OCI-LY3 (cell line): Measurements from ENCODE around the gene ZNF280B.
"Not testable (repeated sequence)": the region's sequence is repeated elsewhere in the genome, so short reads cannot be mapped to it uniquely, and the experiment has no call there.

Experiments used
- H2AFZ ChIP-seq: fragments of 200-600, 300-600 bp; shearing (Covaris generic); 2 replicates; pipeline ENCODE4 v1.6.0; 2014; ENCODE audit warnings: antibody characterized with exemption, low read depth, low read length
- H3K27ac ChIP-seq: fragments of 200-600, 300-600 bp; sonication (generic); 2 replicates; pipeline ENCODE4 v1.5.1; 2014; ENCODE audit warnings: mild to moderate bottlenecking, low read length, moderate library complexity, mixed read lengths
- H3K27me3 ChIP-seq: fragments of 200-600, 300-600 bp; sonication (generic); 2 replicates; pipeline ENCODE4 v1.6.1; 2014; ENCODE audit warnings: low read depth, low read length, mixed read lengths
- H3K36me3 ChIP-seq: fragments of 200-600, 300-600 bp; sonication (generic); replicated peaks from 2 replicates; pipeline ENCODE3; 2014; ENCODE audit warnings: low read depth, low read length, mixed read lengths
- H3K4me1 ChIP-seq: fragments of 300-600, 200-600 bp; sonication (generic); 2 replicates; pipeline ENCODE4 v1.6.1; 2014; ENCODE audit warnings: low read length, mixed read lengths
- H3K4me2 ChIP-seq: fragments of 200-600, 300-600 bp; sonication (generic); 2 replicates; pipeline ENCODE4 v1.6.1; 2014; ENCODE audit warnings: low read length, mixed read lengths
- H3K4me3 ChIP-seq: fragments of 300-600, 200-600 bp; sonication (generic); 2 replicates; pipeline ENCODE4 v1.5.1; 2014; ENCODE audit warnings: antibody characterized with exemption, mild to moderate bottlenecking, low read length, moderate library complexity
- H3K79me2 ChIP-seq: fragments of 300-600, 200-600 bp; shearing (Covaris generic); 2 replicates; pipeline ENCODE4 v1.6.1; 2014; ENCODE audit warnings: mild to moderate bottlenecking, low read length, mixed read lengths
- H3K9ac ChIP-seq: fragments of 300-600, 200-600 bp; shearing (Covaris generic); 2 replicates; pipeline ENCODE4 v1.6.0; 2014; ENCODE audit warnings: mild to moderate bottlenecking, low read length, moderate library complexity
- H3K9me3 ChIP-seq: fragments of 200-600, 300-600 bp; shearing (Covaris generic); 2 replicates; pipeline ENCODE4 v1.6.1; 2014; ENCODE audit warnings: low read length, mixed read lengths; ENCODE audit not compliant: insufficient read depth
- H4K20me1 ChIP-seq: fragments of 200-600, 300-600 bp; sonication (generic); 2 replicates; pipeline ENCODE4 v1.6.1; 2016; ENCODE audit warnings: low read length, mixed read lengths; ENCODE audit not compliant: insufficient read depth
- EZH2phosphoT487 ChIP-seq: fragments of 200-600 bp; shearing (Covaris generic); IDR thresholded peaks from 2 replicates; pipeline ENCODE4 v1.6.1; 2018; ENCODE audit warnings: antibody characterized with exemption, mixed run types, low read depth
- TF ChIP-seq, protein P1 (sequence below): fragments of 200-600, 300-600 bp; sonication (generic); IDR thresholded peaks from 2 replicates; pipeline ENCODE4 v1.5.1; 2014; ENCODE audit warnings: antibody characterized with exemption, low read length, low read depth

ZNF280B gene

DNA sequence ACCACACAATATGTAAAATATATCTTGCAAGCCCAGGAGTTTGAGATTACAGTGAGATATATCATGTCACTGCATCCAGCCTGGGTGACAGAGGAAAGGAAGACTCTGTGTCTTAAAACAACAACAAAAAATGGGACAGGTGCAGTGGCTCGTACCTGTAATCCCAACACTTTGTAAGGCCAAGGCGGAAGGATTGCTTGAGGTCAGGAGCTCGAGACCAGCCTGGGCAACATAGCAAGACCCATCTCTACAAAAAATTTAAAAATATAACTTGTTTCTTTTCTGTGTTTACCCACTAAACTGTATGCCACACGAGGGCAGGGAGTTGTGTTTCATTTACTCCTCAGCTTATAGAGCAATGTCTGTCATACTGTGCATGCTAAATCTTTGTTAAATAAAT, 8.4 kb upstream of the ZNF280B start:
- H3K79me2 ChIP-seq, result no peaks in the 10 kb centered on the region
- H3K27me3 ChIP-seq, result no peaks in the 10 kb centered on the region
- no peak overlapping the region for H3K9ac ChIP-seq
- H4K20me1 ChIP-seq, result no peaks in the 10 kb centered on the region
- no peak overlapping the region for H3K4me3 ChIP-seq
- peaks cover 9% of the 10 kb centered on the region for H3K4me1 ChIP-seq
- H3K36me3 ChIP-seq, result no peaks in the 10 kb centered on the region
- H2AFZ ChIP-seq, result no peak overlapping the region
- H3K9me3 ChIP-seq, result no peaks in the 10 kb centered on the region
- no peak overlapping the region for H3K27ac ChIP-seq
- H3K4me2 ChIP-seq, result no peak overlapping the region
- TF ChIP-seq, protein P1, sequence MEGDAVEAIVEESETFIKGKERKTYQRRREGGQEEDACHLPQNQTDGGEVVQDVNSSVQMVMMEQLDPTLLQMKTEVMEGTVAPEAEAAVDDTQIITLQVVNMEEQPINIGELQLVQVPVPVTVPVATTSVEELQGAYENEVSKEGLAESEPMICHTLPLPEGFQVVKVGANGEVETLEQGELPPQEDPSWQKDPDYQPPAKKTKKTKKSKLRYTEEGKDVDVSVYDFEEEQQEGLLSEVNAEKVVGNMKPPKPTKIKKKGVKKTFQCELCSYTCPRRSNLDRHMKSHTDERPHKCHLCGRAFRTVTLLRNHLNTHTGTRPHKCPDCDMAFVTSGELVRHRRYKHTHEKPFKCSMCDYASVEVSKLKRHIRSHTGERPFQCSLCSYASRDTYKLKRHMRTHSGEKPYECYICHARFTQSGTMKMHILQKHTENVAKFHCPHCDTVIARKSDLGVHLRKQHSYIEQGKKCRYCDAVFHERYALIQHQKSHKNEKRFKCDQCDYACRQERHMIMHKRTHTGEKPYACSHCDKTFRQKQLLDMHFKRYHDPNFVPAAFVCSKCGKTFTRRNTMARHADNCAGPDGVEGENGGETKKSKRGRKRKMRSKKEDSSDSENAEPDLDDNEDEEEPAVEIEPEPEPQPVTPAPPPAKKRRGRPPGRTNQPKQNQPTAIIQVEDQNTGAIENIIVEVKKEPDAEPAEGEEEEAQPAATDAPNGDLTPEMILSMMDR, result no peak
- no peak for TF ChIP-seq EZH2phosphoT487

DNA sequence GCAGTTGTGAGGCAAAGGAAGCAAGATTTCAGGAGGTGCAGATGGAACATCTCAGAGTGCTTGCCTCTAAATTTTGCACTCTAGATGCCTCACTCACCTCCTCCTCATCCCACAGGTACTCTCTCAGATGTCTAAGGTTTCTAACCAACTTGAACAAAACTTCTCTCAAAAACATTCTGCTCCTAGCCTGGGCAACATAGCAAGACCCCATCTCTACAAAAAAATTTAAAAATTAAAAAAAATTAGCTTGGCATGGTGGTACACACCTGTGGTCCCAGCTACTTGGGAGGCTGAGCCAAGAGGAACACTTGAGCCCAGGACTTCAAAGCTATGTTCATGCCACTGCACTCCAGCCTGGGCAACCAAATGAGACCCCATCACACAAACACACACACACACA, 7.3 kb upstream of the ZNF280B start:
- no peaks in the 10 kb centered on the region for H3K36me3 ChIP-seq
- peaks cover 5% of the 10 kb centered on the region for H3K4me1 ChIP-seq
- no peak overlapping the region for H3K9ac ChIP-seq
- no peak overlapping the region for H3K4me2 ChIP-seq
- no peak overlapping the region for H2AFZ ChIP-seq
- no peaks in the 10 kb centered on the region for H3K79me2 ChIP-seq
- no peak overlapping the region for H3K4me3 ChIP-seq
- no peaks in the 10 kb centered on the region for H4K20me1 ChIP-seq
- H3K27ac ChIP-seq, result no peak overlapping the region
- no peak for TF ChIP-seq EZH2phosphoT487
- TF ChIP-seq, protein P1, result no peak
- no peaks in the 10 kb centered on the region for H3K9me3 ChIP-seq
- no peaks in the 10 kb centered on the region for H3K27me3 ChIP-seq

DNA sequence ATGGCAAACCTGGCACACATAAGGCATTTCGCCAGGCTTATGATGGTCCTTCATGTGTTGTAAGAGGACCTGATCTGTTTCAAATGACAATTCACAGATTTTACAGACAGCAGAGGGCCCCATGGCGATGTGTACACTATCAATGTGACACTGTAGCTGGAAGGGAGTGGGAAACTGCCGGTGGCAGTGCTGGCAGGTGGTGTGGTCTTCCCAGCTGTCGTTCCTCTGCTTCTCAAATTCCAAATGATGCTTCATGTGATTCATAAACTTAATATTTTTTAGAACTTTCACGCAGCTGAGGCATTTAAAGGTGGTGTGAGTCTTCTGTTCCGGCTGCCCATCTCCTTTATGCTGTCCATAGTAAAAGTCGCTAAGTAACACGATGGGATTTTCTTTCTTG, 5.9 kb upstream of the ZNF280B start:
- not testable (repeated sequence) for H4K20me1 ChIP-seq, H3K4me3 ChIP-seq, H3K4me2 ChIP-seq, H3K4me1 ChIP-seq, H3K79me2 ChIP-seq, H2AFZ ChIP-seq, H3K27me3 ChIP-seq, H3K9ac ChIP-seq, H3K36me3 ChIP-seq, H3K27ac ChIP-seq, H3K9me3 ChIP-seq

DNA sequence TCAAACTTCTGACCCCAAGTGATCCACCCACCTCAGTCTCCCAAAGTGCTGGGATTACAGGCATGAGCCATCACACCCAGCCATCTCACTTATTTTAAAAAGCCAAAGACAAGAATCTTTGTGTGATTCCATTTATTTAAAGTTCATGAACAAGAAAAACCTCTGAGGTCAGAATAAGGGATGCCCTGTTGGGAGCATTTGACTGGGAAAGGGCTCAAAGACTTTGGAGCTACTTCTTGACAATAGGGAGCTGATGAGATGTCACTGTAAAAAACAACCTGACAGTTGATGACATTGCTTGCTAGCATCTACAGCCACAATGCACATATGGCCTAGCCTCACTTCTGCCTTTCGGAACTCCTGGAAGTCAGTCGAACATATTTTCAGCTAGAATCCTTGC, 5.1 kb upstream of the ZNF280B start:
- Histone ChIP-seq H3K4me3 (no peak overlapping the region), H3K9me3 (no peaks in the 10 kb centered on the region), H4K20me1 (no peaks in the 10 kb centered on the region), H3K27me3 (no peaks in the 10 kb centered on the region), H3K9ac (no peak overlapping the region), H3K4me1 (peaks cover 3% of the 10 kb centered on the region; the same call in 1 of the 2 replicates), H2AFZ (no peak overlapping the region), H3K4me2 (no peak overlapping the region), H3K36me3 (no peaks in the 10 kb centered on the region), H3K27ac (no peak overlapping the region), H3K79me2 (no peaks in the 10 kb centered on the region)
- TF ChIP-seq EZH2phosphoT487, result no peak
- TF ChIP-seq, protein P1, result no peak

DNA sequence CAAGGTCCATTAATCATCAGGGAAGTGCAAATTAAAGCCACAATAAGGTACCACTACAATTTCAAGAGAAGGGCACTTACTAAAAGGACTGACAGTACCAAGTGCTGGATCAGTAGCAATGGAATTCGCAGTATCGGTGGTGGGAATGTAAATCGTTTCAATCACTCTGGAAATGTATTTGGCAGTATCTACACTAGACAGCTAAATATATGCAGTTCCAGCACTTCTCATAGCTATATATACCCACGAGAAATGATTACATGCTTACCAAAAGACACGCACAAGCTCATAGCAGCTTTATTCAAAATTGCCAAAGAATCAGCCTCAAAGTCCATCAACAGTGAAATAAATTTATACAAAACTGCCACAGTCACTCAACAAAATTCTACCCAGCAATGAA, 4.4 kb upstream of the ZNF280B start:
- Histone ChIP-seq H3K36me3 (no peaks in the 10 kb centered on the region), H2AFZ (no peak overlapping the region), H3K27me3 (no peaks in the 10 kb centered on the region), H3K9ac (no peak overlapping the region), H3K4me1 (peaks cover 3% of the 10 kb centered on the region; the same call in 1 of the 2 replicates), H3K4me3 (no peak overlapping the region), H3K79me2 (peaks cover 4% of the 10 kb centered on the region), H3K9me3 (no peaks in the 10 kb centered on the region), H3K27ac (no peak overlapping the region), H3K4me2 (no peak overlapping the region), H4K20me1 (no peaks in the 10 kb centered on the region)
- no peak for TF ChIP-seq EZH2phosphoT487
- TF ChIP-seq, protein P1, result no peak

DNA sequence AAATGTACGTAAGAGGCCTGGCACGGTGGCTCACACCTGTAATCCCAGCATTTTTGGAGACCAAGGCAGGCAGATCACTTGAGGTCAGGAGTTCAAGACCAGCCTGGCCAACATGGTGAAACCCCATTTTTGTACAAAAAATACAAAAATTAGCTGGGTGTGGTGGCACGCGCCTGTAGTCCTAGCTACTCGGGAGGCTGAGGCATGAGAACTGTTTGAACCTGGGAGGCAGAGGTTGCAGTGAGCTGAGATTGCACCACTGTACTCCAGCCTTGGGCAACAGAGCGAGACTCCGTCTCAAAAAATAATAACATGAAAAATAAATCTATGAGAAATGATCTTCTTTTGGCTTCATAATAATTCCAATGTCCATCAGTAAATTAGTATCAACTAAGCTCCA, 2.3 kb upstream of the ZNF280B start:
- not testable (repeated sequence) for H4K20me1 ChIP-seq, H3K4me2 ChIP-seq, H3K27me3 ChIP-seq, H3K9me3 ChIP-seq, H3K4me3 ChIP-seq, H3K4me1 ChIP-seq, H3K9ac ChIP-seq, H2AFZ ChIP-seq, H3K79me2 ChIP-seq, H3K27ac ChIP-seq, H3K36me3 ChIP-seq

DNA sequence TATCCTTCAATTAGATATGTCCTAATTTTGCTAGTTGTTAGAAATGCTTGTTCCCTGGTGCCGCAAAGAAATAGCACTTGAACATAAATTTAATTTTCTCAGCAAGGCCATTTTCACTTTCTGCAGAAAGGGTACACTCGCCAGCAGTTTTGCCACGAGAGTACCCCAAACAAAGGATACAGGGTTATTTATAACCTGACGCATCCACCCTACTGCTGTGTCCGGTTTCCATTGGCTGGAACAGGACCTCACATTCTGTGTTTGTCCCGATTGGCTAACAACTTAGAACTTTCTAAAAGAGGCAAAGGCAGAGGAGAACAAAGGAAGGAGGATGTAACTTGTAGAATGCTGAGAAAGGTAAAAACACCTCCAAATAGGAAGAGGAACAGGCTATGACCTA, 1.4 kb upstream of the ZNF280B start:
- H3K4me2 ChIP-seq, H3K36me3 ChIP-seq, H3K27ac ChIP-seq, H3K27me3 ChIP-seq, H3K79me2 ChIP-seq, H3K4me1 ChIP-seq, H2AFZ ChIP-seq, H4K20me1 ChIP-seq, H3K4me3 ChIP-seq, H3K9me3 ChIP-seq, H3K9ac ChIP-seq: not testable (repeated sequence)
